Ovary (tissue), 3 donors: ENCODE data around the gene DDX54.

Experiments used
- POLR2A ChIP-seq: fragments of 450-650 bp; IDR thresholded peaks from one replicate; pipeline ENCODE4 v1.6.1; 2017; ENCODE audit warnings: antibody characterized with exemption, mild to moderate bottlenecking, moderate library complexity
- TF ChIP-seq, protein P1 (sequence below), 3 donors: fragments of 450-650 bp in 2 of 3; fragments of 200-600 bp in 1 of 3; IDR thresholded peaks; one replicate each; pipeline versions ENCODE4 v1.5.1 to v1.8.0; 2016 to 2022; ENCODE audit warnings: antibody characterized with exemption in 3 of 3, mild to moderate bottlenecking in 1 of 3
- donor health status: DM: no; HTN: no; CAD: no.

DNA sequence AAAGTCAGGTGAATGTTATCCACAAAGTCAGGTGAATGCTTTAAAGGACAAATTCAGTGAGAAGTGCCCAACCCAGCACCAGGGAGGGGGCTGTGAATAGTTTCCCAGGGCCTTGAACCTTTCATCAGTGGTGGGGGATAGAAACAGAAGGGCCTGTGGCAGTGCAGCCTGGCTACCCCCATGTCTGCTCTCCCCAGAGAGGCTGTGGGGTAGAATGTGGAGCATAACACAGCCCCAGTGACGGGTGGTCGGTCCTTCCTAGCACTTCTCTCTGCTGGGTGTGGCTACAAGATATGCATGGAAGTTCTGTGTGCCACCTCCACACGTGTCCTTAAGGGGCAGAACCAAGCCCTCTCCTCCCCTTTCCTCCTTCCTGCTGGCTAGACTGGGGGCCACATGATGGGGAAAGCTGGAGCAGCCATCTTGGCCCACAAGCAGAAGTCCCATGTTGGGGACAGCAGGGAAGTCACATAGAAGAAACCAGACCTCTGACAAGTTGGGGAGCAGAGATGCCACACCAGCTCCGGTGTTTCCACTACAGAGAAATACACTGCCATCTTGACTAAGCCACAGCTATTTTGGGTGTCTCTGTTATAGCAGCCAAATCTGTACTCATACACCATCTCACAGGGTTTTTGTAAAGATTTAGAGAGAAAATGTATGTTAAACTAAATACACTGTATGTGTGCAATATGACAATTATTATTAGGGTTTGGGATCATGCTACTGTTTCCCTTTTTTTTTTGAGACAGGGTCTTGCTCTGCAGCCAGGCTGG, 17.2 kb upstream of the DDX54 start:
- TF ChIP-seq POLR2A: no peak
- TF ChIP-seq, protein P1, sequence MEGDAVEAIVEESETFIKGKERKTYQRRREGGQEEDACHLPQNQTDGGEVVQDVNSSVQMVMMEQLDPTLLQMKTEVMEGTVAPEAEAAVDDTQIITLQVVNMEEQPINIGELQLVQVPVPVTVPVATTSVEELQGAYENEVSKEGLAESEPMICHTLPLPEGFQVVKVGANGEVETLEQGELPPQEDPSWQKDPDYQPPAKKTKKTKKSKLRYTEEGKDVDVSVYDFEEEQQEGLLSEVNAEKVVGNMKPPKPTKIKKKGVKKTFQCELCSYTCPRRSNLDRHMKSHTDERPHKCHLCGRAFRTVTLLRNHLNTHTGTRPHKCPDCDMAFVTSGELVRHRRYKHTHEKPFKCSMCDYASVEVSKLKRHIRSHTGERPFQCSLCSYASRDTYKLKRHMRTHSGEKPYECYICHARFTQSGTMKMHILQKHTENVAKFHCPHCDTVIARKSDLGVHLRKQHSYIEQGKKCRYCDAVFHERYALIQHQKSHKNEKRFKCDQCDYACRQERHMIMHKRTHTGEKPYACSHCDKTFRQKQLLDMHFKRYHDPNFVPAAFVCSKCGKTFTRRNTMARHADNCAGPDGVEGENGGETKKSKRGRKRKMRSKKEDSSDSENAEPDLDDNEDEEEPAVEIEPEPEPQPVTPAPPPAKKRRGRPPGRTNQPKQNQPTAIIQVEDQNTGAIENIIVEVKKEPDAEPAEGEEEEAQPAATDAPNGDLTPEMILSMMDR (IDR thresholded peaks at IDR 0.05): no peak
